AG09309 (cell line): ENCODE measurements around the gene APOBEC3B.

Experiments
- DNase-seq: peaks from one replicate; pipeline ENCODE4 v3.0.0-alpha.2; 2010; ENCODE audit warnings: low read depth
- H3K4me3 ChIP-seq: 2 replicates; pipeline ENCODE4 v1.5.1; 2011; ENCODE audit warnings: mild to moderate bottlenecking, low read depth, low read length, moderate library complexity; ENCODE audit not compliant: control insufficient read depth
- TF ChIP-seq, protein P1 (sequence below): IDR thresholded peaks from 2 replicates; pipeline ENCODE4 v1.5.1; 2011; ENCODE audit warnings: mild to moderate bottlenecking, low read depth, low read length, inconsistent platforms; ENCODE audit not compliant: insufficient read depth, control insufficient read depth; ENCODE audit errors: missing control alignments

The APOBEC3B gene

DNA sequence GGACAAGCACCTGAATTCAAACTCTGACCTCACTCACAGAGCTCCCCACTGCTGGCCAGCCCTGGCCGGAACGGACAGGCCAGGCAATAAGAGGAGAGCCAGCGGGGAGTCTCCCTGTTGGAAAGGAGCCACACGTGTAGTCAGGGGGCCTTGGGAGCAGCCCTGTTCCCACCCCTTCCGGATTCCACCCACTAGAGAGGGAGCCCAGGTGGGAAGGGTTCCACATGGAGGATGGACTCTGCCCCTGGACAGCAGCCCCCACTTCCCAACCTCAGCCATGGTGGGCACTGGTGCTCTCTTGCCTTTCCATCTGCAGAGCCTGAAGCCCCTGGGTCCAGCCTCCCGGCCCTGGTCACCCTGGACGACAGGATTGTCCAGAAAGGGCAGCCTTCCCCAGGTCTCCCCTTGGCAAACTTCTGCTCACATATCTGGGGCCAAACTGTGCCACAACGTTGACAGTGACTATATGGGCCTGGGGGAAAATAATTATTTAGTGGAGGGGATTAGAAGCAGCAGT lies 32.2 kb upstream of the APOBEC3B start:
- H3K4me3 ChIP-seq: no peak overlapping the region
- DNase-seq: no peak
- TF ChIP-seq, protein P1, sequence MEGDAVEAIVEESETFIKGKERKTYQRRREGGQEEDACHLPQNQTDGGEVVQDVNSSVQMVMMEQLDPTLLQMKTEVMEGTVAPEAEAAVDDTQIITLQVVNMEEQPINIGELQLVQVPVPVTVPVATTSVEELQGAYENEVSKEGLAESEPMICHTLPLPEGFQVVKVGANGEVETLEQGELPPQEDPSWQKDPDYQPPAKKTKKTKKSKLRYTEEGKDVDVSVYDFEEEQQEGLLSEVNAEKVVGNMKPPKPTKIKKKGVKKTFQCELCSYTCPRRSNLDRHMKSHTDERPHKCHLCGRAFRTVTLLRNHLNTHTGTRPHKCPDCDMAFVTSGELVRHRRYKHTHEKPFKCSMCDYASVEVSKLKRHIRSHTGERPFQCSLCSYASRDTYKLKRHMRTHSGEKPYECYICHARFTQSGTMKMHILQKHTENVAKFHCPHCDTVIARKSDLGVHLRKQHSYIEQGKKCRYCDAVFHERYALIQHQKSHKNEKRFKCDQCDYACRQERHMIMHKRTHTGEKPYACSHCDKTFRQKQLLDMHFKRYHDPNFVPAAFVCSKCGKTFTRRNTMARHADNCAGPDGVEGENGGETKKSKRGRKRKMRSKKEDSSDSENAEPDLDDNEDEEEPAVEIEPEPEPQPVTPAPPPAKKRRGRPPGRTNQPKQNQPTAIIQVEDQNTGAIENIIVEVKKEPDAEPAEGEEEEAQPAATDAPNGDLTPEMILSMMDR: no peak

DNA sequence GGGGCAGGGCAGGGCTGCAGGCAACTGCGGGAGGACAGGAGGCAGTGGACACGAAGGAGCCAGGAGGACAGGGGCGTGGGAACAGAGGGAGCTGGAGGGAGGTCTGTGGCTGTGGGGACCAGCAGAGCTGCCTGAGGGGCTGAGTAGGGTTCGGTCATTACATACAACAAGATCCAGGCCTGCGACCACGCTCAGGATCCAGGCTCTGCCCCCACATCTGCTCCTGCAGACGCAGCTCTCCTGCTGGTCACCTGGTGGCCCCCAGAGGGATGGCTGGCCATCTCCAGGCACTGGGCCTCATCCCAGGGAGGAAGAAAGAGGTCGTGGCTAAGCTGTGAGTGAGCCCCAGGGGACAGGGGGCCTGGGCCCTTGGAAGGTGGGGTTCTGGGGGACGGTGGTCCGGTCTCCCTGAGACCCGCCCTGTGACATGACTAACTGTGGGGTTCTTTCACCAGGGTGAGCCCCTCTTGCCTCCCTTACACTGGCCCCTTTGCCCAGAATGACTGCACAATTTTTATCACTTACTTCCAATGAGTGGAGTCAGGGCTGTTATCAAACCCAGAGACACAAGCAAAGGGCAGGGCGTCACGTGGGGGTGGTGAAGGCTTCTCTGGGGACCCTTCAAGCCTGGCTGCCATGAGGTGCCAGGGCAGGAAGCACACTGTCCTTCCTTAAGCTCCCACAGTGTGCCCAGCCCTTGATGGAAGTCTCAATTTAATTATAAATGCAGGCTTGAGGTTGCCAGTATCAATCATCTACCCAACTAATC lies 31.4 kb upstream of the APOBEC3B start:
- TF ChIP-seq, protein P1: no peak
- no peak overlapping the region for H3K4me3 ChIP-seq
- DNase-seq: no peak

DNA sequence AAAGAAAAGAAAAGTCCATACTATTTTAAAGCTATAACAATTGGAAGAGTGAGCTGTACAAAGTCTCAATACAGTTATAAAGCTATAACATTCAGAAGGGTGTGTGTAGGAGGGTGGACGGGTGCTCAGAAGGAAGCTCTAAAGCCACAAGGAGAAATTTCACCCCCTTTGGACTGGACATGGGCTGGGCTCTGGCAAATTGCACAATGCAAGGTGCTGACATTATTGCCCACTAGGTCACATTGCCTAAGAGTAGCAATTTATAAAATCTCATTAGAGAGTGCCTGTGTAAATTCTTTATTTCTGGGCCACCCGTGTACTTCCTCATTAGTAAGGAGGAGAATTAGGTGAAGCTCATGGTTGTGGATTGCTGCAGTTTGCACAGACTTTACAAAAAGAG lies 30.4 kb upstream of the APOBEC3B start:
- no peak for DNase-seq
- TF ChIP-seq, protein P1: no peak
- no peak overlapping the region for H3K4me3 ChIP-seq

DNA sequence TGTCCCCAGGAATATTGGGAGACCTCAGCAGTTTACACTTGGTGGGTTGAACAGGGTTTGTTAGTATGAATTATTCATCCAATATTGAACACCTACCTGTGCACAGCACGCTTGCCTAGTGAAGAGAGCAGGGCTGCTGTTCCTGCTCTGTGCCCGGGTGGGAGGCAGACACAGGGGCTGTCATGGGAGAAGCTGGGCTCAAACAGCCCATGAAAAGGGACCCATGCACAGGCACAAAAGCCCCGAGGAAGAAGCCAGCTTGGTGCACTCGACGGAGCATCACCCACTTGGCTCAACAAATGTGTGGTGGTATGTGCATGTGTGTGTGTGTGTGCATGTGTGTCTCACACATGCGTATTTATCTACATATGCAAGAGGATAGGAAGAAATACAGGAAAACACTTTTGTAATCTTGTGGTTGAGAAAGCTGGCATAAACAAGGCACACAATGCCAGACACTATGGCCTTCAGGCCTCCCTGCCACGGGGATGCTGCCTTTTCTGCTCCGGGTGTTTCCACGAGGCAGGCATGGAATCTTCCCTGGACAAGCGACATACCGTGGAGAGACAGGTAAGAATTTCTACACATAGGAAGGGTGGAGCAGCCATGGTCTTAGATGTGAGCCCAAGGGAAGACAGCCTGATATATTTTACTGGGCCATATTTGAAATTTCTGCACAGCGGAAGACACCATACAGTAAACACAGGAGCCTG lies 29.7 kb upstream of the APOBEC3B start:
- H3K4me3 ChIP-seq: no peak overlapping the region
- TF ChIP-seq, protein P1: no peak
- DNase-seq: no peak

DNA sequence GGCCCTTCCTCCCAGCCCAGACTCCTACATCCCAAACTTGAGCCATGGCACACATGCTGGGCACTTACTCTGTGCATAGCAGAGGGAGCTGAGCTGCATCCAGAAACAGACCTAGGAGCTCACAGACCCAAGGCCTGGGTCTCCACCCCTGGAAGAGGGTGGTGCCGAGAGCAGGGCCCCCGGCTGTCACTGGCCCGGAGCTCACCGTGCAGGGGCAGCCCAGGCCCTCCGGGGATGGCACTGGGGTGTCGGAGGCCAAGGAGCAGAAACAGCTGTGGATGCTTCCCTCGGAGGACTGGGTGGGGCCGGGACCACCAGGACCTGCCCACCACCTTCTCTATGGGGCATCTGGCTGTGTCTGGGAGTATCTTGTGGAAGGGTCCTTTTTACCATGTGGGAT lies 29.1 kb upstream of the APOBEC3B start:
- DNase-seq: no peak
- H3K4me3 ChIP-seq: no peak overlapping the region
- TF ChIP-seq, protein P1: no peak

DNA sequence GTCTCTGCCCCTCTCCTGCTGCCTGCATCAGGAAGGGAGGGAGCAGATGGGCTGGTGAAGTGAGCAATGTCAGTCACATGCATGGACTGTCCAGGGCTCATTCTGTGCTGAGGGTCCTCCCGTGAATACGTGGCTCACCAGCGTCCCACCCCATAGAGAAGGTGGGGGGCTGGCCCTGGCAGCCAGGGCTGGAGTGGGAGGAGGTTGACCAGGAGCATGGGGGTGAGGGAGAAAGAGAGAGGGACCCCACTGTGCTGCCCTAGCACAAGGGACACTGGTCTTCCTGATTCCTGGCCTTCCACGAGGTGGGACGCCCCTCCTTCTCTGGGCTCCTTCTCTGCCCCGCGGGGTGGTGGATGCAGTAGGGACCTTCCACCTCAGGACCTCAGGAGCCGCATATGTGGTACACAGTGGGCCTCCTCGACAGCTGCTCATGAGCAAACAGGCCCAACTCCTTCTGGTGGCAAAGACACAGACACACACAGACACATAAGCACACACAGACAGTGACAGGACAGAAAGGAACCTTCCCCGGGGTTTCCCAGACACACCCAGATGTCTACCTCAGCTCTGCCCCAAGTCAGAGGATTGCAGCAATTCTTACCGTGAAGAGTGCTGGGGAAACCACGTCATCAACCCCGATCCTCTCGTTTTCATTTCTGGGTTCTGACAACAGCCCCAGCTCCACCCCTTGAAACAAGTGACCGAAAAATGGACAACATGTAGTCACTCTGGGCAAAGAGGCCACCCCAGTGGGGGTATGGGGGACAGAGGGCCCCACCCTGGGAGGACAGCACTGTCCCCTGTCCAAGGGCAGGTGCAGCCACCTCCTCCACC lies 28.4 kb upstream of the APOBEC3B start:
- DNase-seq: no peak
- no peak overlapping the region for H3K4me3 ChIP-seq
- TF ChIP-seq, protein P1: no peak
